Astrocyte (in vitro differentiated cells and primary cell): ENCODE data around the gene TUBA8. TPM values are rescaled to one million over a fixed set of nuclear protein-coding genes. Genes with fewer than 3 reads are reported as not detected.
A peak's percentile ranks its signal among the peaks of the same experiment; 100 is the strongest.

ENCODE experiments used
- DNase-seq: peaks from one replicate; pipeline ENCODE4 v3.0.0-alpha.2; 2010; ENCODE audit warnings: low read depth
- FAIRE-seq: peaks from 2 replicates; lab custom pipeline; 2011; peaks lifted over from hg19 to GRCh38; lab: Jason Lieb, UNC
- H2AFZ ChIP-seq: 2 replicates; pipeline ENCODE4 v1.6.0; 2012; ENCODE audit warnings: low read depth, low read length, inconsistent platforms
- H3K27ac ChIP-seq: 2 replicates; pipeline ENCODE4 v1.5.1; 2011; ENCODE audit warnings: low read depth, low read length, inconsistent platforms
- H3K27me3 ChIP-seq: 2 replicates; pipeline ENCODE4 v1.6.0; 2011; ENCODE audit warnings: low read length, inconsistent platforms; ENCODE audit not compliant: insufficient read depth
- H3K36me3 ChIP-seq: 2 replicates; pipeline ENCODE4 v1.5.1; 2011; ENCODE audit warnings: low read length, inconsistent platforms; ENCODE audit not compliant: insufficient read depth
- H3K4me1 ChIP-seq: 2 replicates; pipeline ENCODE4 v1.5.1; 2011; ENCODE audit warnings: low read length, inconsistent platforms; ENCODE audit not compliant: insufficient read depth
- H3K4me2 ChIP-seq: 2 replicates; pipeline ENCODE4 v1.6.0; 2012; ENCODE audit warnings: low read length, inconsistent platforms
- H3K4me3 ChIP-seq: 2 replicates; pipeline ENCODE4 v1.5.1; 2011; ENCODE audit warnings: low read depth, mild to moderate bottlenecking, low read length, inconsistent platforms; ENCODE audit not compliant: insufficient read depth
- H3K79me2 ChIP-seq: 2 replicates; pipeline ENCODE4 v1.6.0; 2012; ENCODE audit warnings: mild to moderate bottlenecking, low read length, inconsistent platforms; ENCODE audit not compliant: insufficient read depth
- H3K9ac ChIP-seq: 2 replicates; pipeline ENCODE4 v1.6.0; 2012; ENCODE audit warnings: mild to moderate bottlenecking, low read length, inconsistent platforms
- H3K9me3 ChIP-seq: 2 replicates; pipeline ENCODE4 v1.5.1; 2012; ENCODE audit warnings: low read depth, mild to moderate bottlenecking, low read length, inconsistent platforms; ENCODE audit not compliant: insufficient read depth
- H4K20me1 ChIP-seq: 2 replicates; pipeline ENCODE4 v1.6.0; 2012; ENCODE audit warnings: low read length, inconsistent platforms; ENCODE audit not compliant: insufficient read depth
- H3K27ac Mint-ChIP-seq: one replicate; pipeline ENCODE4 v1.8.0; 2021; ENCODE audit warnings: mild to moderate bottlenecking, mixed read lengths; ENCODE audit not compliant: unreplicated experiment
- H3K27me3 Mint-ChIP-seq: one replicate; pipeline ENCODE4 v1.8.0; 2021; ENCODE audit warnings: low read depth, mixed read lengths; ENCODE audit not compliant: unreplicated experiment
- H3K36me3 Mint-ChIP-seq: one replicate; pipeline ENCODE4 v1.8.0; 2021; ENCODE audit warnings: low read depth, mixed read lengths; ENCODE audit not compliant: unreplicated experiment
- H3K4me1 Mint-ChIP-seq: one replicate; pipeline ENCODE4 v1.8.0; 2021; ENCODE audit warnings: low read depth, mixed read lengths; ENCODE audit not compliant: unreplicated experiment
- H3K4me3 Mint-ChIP-seq: one replicate; pipeline ENCODE4 v1.8.0; 2021; ENCODE audit warnings: mild to moderate bottlenecking, moderate library complexity, mixed read lengths; ENCODE audit not compliant: unreplicated experiment
- H3K9me3 Mint-ChIP-seq: one replicate; pipeline ENCODE4 v1.8.0; 2021; ENCODE audit warnings: mild to moderate bottlenecking, mixed read lengths; ENCODE audit not compliant: unreplicated experiment
- CTCF ChIP-seq: IDR thresholded peaks from 2 replicates; pipeline ENCODE4 v1.5.1; 2011; ENCODE audit warnings: low read depth, mild to moderate bottlenecking, inconsistent platforms, low read length, moderate library complexity; ENCODE audit not compliant: insufficient read depth
- EZH2 ChIP-seq: IDR thresholded peaks from 2 replicates; pipeline ENCODE4 v1.6.1; 2012; ENCODE audit warnings: mild to moderate bottlenecking, low read length, inconsistent platforms; ENCODE audit not compliant: insufficient read depth
- total RNA-seq: library from RNA; stranded (reverse); gene quantifications from 2 replicates; pipeline ENCODE4 v1.2.1, GENCODE V29; 2021

TUBA8 gene
- total RNA-seq, 1 donor from 2014 or later: 0.79 TPM

- Histone ChIP-seq H3K27me3 (no peaks in the 10 kb centered on the region), H3K4me2 (no peak overlapping the region), H3K9ac (no peak overlapping the region), H2AFZ (peak overlapping the region; percentile 32), H3K36me3 (no peaks in the 10 kb centered on the region), H3K4me3 (no peak overlapping the region), H3K27ac (no peak overlapping the region), H3K4me1 (peaks cover 17% of the 10 kb centered on the region), H3K9me3 (no peaks in the 10 kb centered on the region), H3K79me2 (no peaks in the 10 kb centered on the region), H4K20me1 (no peaks in the 10 kb centered on the region)
- Mint-ChIP-seq H3K27me3 (peaks cover 5% of the 10 kb centered on the region), H3K4me3 (peak overlapping the region; percentile 47), H3K27ac (peak overlapping the region; percentile 88), H3K36me3 (peaks cover 3% of the 10 kb centered on the region), H3K9me3 (no peaks in the 10 kb centered on the region), H3K4me1 (peaks cover 33% of the 10 kb centered on the region)
- TF ChIP-seq EZH2 (no peak), CTCF (no peak)
- DNase-seq (peak; percentile 18), FAIRE-seq (no peak)
These were observed 42.9 kb upstream of the TUBA8 start for GRCh38 chr22:18067548-18068341.

DNA sequence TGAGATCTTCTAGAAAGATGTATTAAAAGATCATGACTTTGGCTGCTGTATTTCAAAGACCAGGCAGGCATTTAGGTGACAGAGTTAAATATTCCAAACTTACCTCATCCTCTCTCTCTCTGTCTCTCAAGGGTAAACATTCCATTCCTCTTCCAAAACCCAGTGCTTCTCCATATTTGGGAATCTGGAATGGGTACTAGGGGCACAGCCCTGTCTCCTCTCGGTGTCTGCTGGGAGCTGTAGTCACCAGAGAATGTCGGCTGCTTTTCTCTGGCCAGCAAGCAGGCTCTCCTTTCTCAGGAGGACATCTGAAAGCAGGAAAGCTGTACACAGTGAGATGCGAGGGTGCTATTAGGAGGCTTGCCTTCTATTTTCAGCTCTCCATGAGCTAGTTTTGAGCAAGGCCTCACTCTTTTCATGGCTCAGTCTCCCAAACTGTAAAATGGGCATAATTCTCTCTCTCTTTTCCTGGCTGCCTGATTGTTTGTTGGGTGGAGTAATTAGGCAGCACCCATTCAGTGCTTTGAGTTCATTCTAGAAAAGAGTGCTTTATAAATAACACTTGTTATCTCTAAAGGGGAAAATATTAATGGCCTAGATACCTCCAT, 42.1 kb upstream of the TUBA8 start:
- Histone ChIP-seq H3K79me2 (no peaks in the 10 kb centered on the region), H3K4me1 (peaks cover 13% of the 10 kb centered on the region), H2AFZ (peak overlapping the region; percentile 32), H3K4me3 (no peak overlapping the region), H3K27ac (no peak overlapping the region), H3K9ac (no peak overlapping the region), H3K27me3 (no peaks in the 10 kb centered on the region), H4K20me1 (no peaks in the 10 kb centered on the region), H3K9me3 (no peaks in the 10 kb centered on the region), H3K36me3 (no peaks in the 10 kb centered on the region), H3K4me2 (no peak overlapping the region)
- Mint-ChIP-seq H3K27me3 (peaks cover 5% of the 10 kb centered on the region), H3K36me3 (peaks cover 3% of the 10 kb centered on the region), H3K27ac (peak overlapping the region; percentile 88), H3K4me1 (peaks cover 31% of the 10 kb centered on the region), H3K4me3 (peak overlapping the region; percentile 6), H3K9me3 (no peaks in the 10 kb centered on the region)
- DNase-seq (peak; percentile 44), FAIRE-seq (peak; percentile 74)
- TF ChIP-seq CTCF (no peak), EZH2 (no peak)
